Measurements from ENCODE around the gene SEMG2. TPM values are rescaled to one million over a fixed set of nuclear protein-coding genes. Genes with fewer than 3 reads are reported as not detected.

SEMG2 gene
- total RNA-seq, 4 donors from 2014 or later, result not detected

GRCh38 chr20:45211569-45212474, 9.4 kb upstream of the SEMG2 start:
- no peaks in the 10 kb centered on the region for H3K4me1 ChIP-seq
- no peak overlapping the region for H3K27ac ChIP-seq
- intact Hi-C loops (cut with DNase I; ENCODE audit: low total_unique reads), result no loop called here
- no peaks in the 10 kb centered on the region for H3K36me3 ChIP-seq
- H3K27me3 ChIP-seq, result no peaks in the 10 kb centered on the region
- no peak for TF ChIP-seq POLR2A (IDR thresholded peaks at IDR 0.05)
- H3K4me3 ChIP-seq, result no peak overlapping the region
- no peaks in the 10 kb centered on the region for H3K9me3 ChIP-seq
- no peak for DNase-seq

- intact Hi-C loops (cut with DNase I; ENCODE audit: low total_unique reads), result no loop called here
- no peak for TF ChIP-seq POLR2A (IDR thresholded peaks at IDR 0.05)
- no peak for TF ChIP-seq CTCF (IDR thresholded peaks at IDR 0.05)
- H3K36me3 ChIP-seq, result no peaks in the 10 kb centered on the region
Observed at GRCh38 chr20:45212836-45213235, 8.3 kb upstream of the SEMG2 start.

GRCh38 chr20:45218124-45218523, 3.0 kb upstream of the SEMG2 start:
- H3K36me3 ChIP-seq, result no peaks in the 10 kb centered on the region
- H3K4me3 ChIP-seq, result no peak overlapping the region
- H3K4me1 ChIP-seq, result no peaks in the 10 kb centered on the region
- no peak for DNase-seq
- H3K27ac ChIP-seq, result no peak overlapping the region
- no peaks in the 10 kb centered on the region for H3K9me3 ChIP-seq
- intact Hi-C loops (cut with DNase I; ENCODE audit: low total_unique reads), result no loop called here
- H3K27me3 ChIP-seq, result no peaks in the 10 kb centered on the region
- TF ChIP-seq POLR2A (IDR thresholded peaks at IDR 0.05) (no peak), CTCF (IDR thresholded peaks at IDR 0.05) (no peak)

More at GRCh38 chr20:45212836-45213235, 8.3 kb upstream of the SEMG2 start:
- Histone ChIP-seq H3K4me3 (no peak overlapping the region), H3K4me1 (no peaks in the 10 kb centered on the region), H3K27me3 (no peaks in the 10 kb centered on the region), H3K27ac (no peak overlapping the region), H3K9me3 (no peaks in the 10 kb centered on the region)
- DNase-seq, result no peak

- H3K27ac ChIP-seq, result no peak overlapping the region
- TF ChIP-seq CTCF (IDR thresholded peaks at IDR 0.05) (no peak), POLR2A (IDR thresholded peaks at IDR 0.05) (no peak)
- intact Hi-C loops (cut with DNase I; ENCODE audit: low total_unique reads), result no loop called here
- no peaks in the 10 kb centered on the region for H3K4me1 ChIP-seq
- H3K27me3 ChIP-seq, result no peaks in the 10 kb centered on the region
- DNase-seq, result no peak
- no peak overlapping the region for H3K4me3 ChIP-seq
- H3K36me3 ChIP-seq, result no peaks in the 10 kb centered on the region
- no peaks in the 10 kb centered on the region for H3K9me3 ChIP-seq
Observed at GRCh38 chr20:45218636-45219035, 2.5 kb upstream of the SEMG2 start.

GRCh38 chr20:45223136-45223535, 2.0 kb downstream of the SEMG2 start:
- intact Hi-C loops (cut with DNase I; ENCODE audit: low total_unique reads), result no loop called here
- TF ChIP-seq CTCF (IDR thresholded peaks at IDR 0.05), result no peak
- TF ChIP-seq POLR2A (IDR thresholded peaks at IDR 0.05), result no peak
- Histone ChIP-seq H3K27me3 (no peaks in the 10 kb centered on the region), H3K4me3 (no peak overlapping the region), H3K4me1 (no peaks in the 10 kb centered on the region), H3K27ac (no peak overlapping the region), H3K36me3 (no peaks in the 10 kb centered on the region), H3K9me3 (no peaks in the 10 kb centered on the region)
- DNase-seq, result no peak

Data from uterus (tissue), 4 donors.